A549 (cell line): Measurements from ENCODE around the gene ASIP. TPM values are rescaled to one million over a fixed set of nuclear protein-coding genes. Genes with fewer than 3 reads are reported as not detected.
"Not testable (repeated sequence)": the region's sequence is repeated elsewhere in the genome, so short reads cannot be mapped to it uniquely, and the experiment has no call there.

Experiments used
- ATAC-seq, 2 experiments: fragments of 200-7000 bp in 1 of 2; fragments of >200 bp in 1 of 2; cut with Nextera tagmentation in 1 of 2; cut with Tn5 transposase in 1 of 2; 3 replicates each; pipeline versions ENCODE4 v1.8.0 to v1.9.1; 2018 to 2020; ENCODE audit warnings: mild to moderate bottlenecking in 1 of 2, moderate library complexity in 1 of 2
- CTCF ChIA-PET: fragments of 300-600 bp; sonication (Branson Sonifier 250); formaldehyde crosslinking; extraction: SDS; loops from one replicate; lab custom pipeline; 2021; ENCODE audit warnings: antibody characterized with exemption, inconsistent platforms; lab: Yijun Ruan, JAX
- POLR2A ChIA-PET: fragments of 350-600 bp; formaldehyde crosslinking; extraction: SDS; loops from one replicate; lab custom pipeline; 2021; ENCODE audit warnings: antibody characterized with exemption, inconsistent platforms; lab: Yijun Ruan, JAX
- DNase-seq, 2 experiments: peaks; one replicate each; pipeline versions ENCODE4 v3.0.0 to v3.0.0-alpha.2; 2011 to 2016; ENCODE audit warnings: low read depth in 1 of 2, low spot score in 1 of 2
- FAIRE-seq: peaks from 2 replicates; lab custom pipeline; 2011; peaks lifted over from hg19 to GRCh38; lab: Jason Lieb, UNC
- H3K27ac ChIP-seq, 2 experiments: fragments of >200 bp; sonication (Bioruptor Twin); formaldehyde crosslinking; 3 replicates each; pipeline ENCODE4 v1.5.1; 2016 to 2017
- H3K4me1 ChIP-seq: fragments of >200 bp; sonication (Bioruptor Twin); formaldehyde crosslinking; 3 replicates; pipeline ENCODE4 v1.6.1; 2016
- H3K4me2 ChIP-seq: fragments of >200 bp; sonication (Bioruptor Twin); formaldehyde crosslinking; 3 replicates; pipeline ENCODE4 v1.6.1; 2016
- H3K4me3 ChIP-seq: fragments of >200 bp; sonication (Bioruptor Twin); formaldehyde crosslinking; 3 replicates; pipeline ENCODE4 v1.5.1; 2016
- H3K9me3 ChIP-seq: fragments of >200 bp; sonication (Bioruptor Twin); formaldehyde crosslinking; 3 replicates; pipeline ENCODE4 v1.6.1; 2016
- CBX2 ChIP-seq: fragments of 200-600 bp; sonication (generic); IDR thresholded peaks from 2 replicates; pipeline ENCODE4 v1.6.1; 2016; ENCODE audit warnings: low read depth, mild to moderate bottlenecking, borderline replicate concordance
- CBX8 ChIP-seq: fragments of 200-600 bp; sonication (generic); IDR thresholded peaks from 2 replicates; pipeline ENCODE4 v1.6.1; 2016
- GATA3 ChIP-seq: IDR thresholded peaks from 2 replicates; pipeline ENCODE4 v1.6.1; 2012; ENCODE audit warnings: borderline replicate concordance
- KDM1A ChIP-seq: fragments of 200-600 bp; sonication (generic); IDR thresholded peaks from 2 replicates; pipeline ENCODE4 v1.6.1; 2016; ENCODE audit warnings: low read depth, mild to moderate bottlenecking
- MAFK ChIP-seq: fragments of 450-650 bp; IDR thresholded peaks from 2 replicates; pipeline ENCODE4 v1.6.1; 2014; ENCODE audit not compliant: partially characterized antibody
- MAZ ChIP-seq: fragments of 150-350 bp; IDR thresholded peaks from 2 replicates; pipeline ENCODE4 v1.6.1; 2014; ENCODE audit warnings: antibody characterized with exemption, low read depth, low read length, borderline replicate concordance
- NPAS2 ChIP-seq: fragments of 250-450 bp; sonication (Bioruptor Pico); IDR thresholded peaks from 2 replicates; pipeline ENCODE4 v1.8.0; 2022; ENCODE audit warnings: mild to moderate bottlenecking, moderate library complexity, borderline replicate concordance
- RAD21 ChIP-seq, 2 experiments: fragments of >200 bp in 1 of 2; sonication (Bioruptor Twin) in 1 of 2; formaldehyde crosslinking in 1 of 2; IDR thresholded peaks in 1 of 2; conservative IDR thresholded peaks in 1 of 2; 2 replicates in 1 of 2; 3 replicates in 1 of 2; pipeline ENCODE4 v1.6.1; 2012 to 2018; ENCODE audit warnings: inconsistent platforms in 1 of 2
- RCOR1 ChIP-seq: fragments of 150-350 bp; IDR thresholded peaks from 2 replicates; pipeline ENCODE4 v1.6.1; 2014; ENCODE audit warnings: antibody characterized with exemption, low read length, low read depth
- SMC3 ChIP-seq: fragments of >200 bp; sonication (Bioruptor Twin); formaldehyde crosslinking; IDR thresholded peaks from 3 replicates; pipeline ENCODE4 v1.6.1; 2018; ENCODE audit warnings: inconsistent platforms
- TP53 ChIP-seq: fragments of 250-450 bp; sonication (Bioruptor Pico); IDR thresholded peaks from 2 replicates; pipeline ENCODE4 v1.5.0; 2021; ENCODE audit warnings: mild to moderate bottlenecking, moderate library complexity
- WGBS: methylation state at CpG from one replicate; pipeline ENCODE4 v1.1.6; 2017; ENCODE audit errors: missing lambda C conversion rate; 5-methylcytosine and 5-hydroxymethylcytosine counted together
- polyA plus RNA-seq, 4 experiments: library from polyadenylated mRNA; depleted of rRNA in 3 of 4; stranded (reverse); fragments of >200 nt; fragmentation: RNase III in 1 of 4; extraction: RNeasy Plus Mini Kit Qiagen cat#74134 plus additional on column Dnase treatment in 1 of 4; gene quantifications; 2 replicates in 3 of 4; 3 replicates in 1 of 4; pipeline ENCODE4 v1.2.3, GENCODE V29; 2011 to 2017
- TF ChIP-seq, protein P1 (sequence below): fragments of 250-450 bp; sonication (Bioruptor Pico); IDR thresholded peaks from 2 replicates; pipeline ENCODE4 v1.5.0; 2020; ENCODE audit warnings: low read depth, mild to moderate bottlenecking, moderate library complexity
- TF ChIP-seq, protein P2 (sequence below): fragments of >200 bp; sonication (Bioruptor Twin); formaldehyde crosslinking; IDR thresholded peaks from 3 replicates; pipeline ENCODE4 v1.6.1; 2016
- TF ChIP-seq, protein P3 (sequence below): fragments of >200 bp; sonication (Bioruptor Twin); formaldehyde crosslinking; IDR thresholded peaks from 3 replicates; pipeline ENCODE4 v1.5.1; 2016

Gene ASIP
- polyA plus RNA-seq, 2 of the 4 experiments (the other 2 are of a cell fraction) = not detected

DNA sequence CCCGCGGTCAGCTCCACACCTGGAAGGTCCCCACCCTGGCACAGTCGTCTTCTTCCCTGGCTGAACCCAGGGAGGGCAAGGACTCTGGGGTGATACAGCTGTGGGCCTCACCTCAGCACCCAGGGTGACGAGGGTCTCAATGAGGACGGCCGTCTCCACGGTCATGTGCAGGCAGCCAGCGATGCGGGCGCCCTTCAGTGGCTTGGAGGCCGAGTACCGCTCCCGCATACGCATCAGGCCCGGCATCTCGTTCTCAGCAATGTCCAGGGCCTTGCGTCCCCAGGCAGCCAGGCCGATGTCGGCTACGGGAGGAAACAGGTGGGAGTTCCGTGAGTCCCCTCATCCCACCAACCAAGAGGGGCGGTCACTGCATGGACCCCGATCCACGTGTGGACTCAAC lies 54.1 kb downstream of the ASIP start:
- ATAC-seq = no peak

DNA sequence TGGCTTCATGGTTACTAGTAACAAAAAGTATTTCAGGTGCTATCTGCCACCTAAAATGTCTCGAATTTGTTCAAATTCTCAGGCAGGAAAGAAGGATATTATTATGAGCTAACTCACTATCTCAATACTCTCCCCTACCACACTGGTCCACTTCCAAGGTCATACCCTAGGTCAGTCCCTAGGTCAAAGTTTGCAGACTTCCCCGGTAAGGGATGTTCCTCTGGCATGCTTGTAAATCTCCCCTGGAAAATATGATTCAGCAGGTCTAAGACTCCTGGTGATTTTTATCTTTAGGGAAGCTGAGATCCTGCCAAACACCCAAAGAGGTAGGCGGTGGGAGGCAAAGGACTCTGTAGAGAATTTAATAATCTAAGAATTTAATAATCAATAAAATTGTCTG lies 55.2 kb downstream of the ASIP start:
- CTCF ChIA-PET = interaction anchor here (1.2 to 5.2 kb wide), 6 partner anchors 10 to 226 kb away, joined by 3 to 38 read pairs (median 6); partner anchors contain the start of gene DYNLRB1
- 84% methylated on average over 3 of the region's 3 CpGs for WGBS
- no peak for FAIRE-seq

More for the DNA sequence above, 54.1 kb downstream of the ASIP start:
- H3K4me3 ChIP-seq = no peak overlapping the region
- no peak overlapping the region for H3K4me2 ChIP-seq
- CTCF ChIA-PET = interaction anchor here (0.8 to 5.2 kb wide), 5 partner anchors 17 to 228 kb away, joined by 3 to 38 read pairs (median 13); no protein-coding TSS in a partner anchor
- peaks cover 24% of the 10 kb centered on the region for H3K4me1 ChIP-seq
- FAIRE-seq = no peak
- H3K9me3 ChIP-seq = no peaks in the 10 kb centered on the region
- 99% methylated on average over 15 of the region's 24 CpGs for WGBS
- TF ChIP-seq SMC3 = no peak
- TF ChIP-seq, protein P1, sequence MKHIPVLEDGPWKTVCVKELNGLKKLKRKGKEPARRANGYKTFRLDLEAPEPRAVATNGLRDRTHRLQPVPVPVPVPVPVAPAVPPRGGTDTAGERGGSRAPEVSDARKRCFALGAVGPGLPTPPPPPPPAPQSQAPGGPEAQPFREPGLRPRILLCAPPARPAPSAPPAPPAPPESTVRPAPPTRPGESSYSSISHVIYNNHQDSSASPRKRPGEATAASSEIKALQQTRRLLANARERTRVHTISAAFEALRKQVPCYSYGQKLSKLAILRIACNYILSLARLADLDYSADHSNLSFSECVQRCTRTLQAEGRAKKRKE = no peak
- no peak for TF ChIP-seq KDM1A
- TF ChIP-seq CBX2 = no peak
- TF ChIP-seq MAFK = no peak
- TF ChIP-seq, protein P2, sequence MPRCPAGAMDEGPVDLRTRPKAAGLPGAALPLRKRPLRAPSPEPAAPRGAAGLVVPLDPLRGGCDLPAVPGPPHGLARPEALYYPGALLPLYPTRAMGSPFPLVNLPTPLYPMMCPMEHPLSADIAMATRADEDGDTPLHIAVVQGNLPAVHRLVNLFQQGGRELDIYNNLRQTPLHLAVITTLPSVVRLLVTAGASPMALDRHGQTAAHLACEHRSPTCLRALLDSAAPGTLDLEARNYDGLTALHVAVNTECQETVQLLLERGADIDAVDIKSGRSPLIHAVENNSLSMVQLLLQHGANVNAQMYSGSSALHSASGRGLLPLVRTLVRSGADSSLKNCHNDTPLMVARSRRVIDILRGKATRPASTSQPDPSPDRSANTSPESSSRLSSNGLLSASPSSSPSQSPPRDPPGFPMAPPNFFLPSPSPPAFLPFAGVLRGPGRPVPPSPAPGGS = no peak
- TF ChIP-seq TP53 = no peak
- TF ChIP-seq NPAS2 (CRISPR knock-in tag) = no peak
- TF ChIP-seq, all 56 proteins: peak for 0
- POLR2A ChIA-PET = no interaction called here
- H3K27ac ChIP-seq = no peak overlapping the region
- DNase-seq = no peak

DNA sequence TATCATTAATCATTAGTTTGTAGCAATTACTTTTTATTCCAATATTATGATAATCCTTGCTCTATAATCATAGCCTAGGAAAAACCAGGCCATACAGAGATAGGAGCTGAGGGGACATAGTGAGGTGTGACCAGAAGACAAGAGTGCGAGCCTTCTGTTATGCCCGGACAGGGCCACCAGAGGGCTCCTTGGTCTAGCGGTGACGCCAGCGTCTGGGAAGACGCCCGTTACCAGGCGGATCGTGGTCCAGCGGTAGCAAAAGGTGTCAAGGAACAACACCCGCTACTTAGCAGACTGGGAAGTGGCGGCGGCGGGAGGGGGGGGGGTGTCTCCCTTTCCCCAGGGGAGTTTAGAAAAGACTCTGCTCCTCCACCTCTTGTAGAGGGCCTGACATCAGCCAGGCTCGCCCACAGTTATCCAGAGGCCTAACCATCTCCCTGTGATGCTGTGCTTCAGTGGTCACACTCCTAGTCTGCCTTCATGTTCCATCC lies 57.1 kb downstream of the ASIP start:
- peaks cover 42% of the 10 kb centered on the region for H3K4me1 ChIP-seq
- 26% methylated on average over 4 of the region's 15 CpGs for whole genome bisulfite sequencing
- ATAC-seq = not testable (repeated sequence)
- ChIA-PET POLR2A (interaction anchor here (0.6 kb wide), 1 partner anchor 12 kb away, joined by 4 read pairs; no protein-coding TSS in a partner anchor), CTCF (interaction anchor here (1.2 to 5.2 kb wide), 9 partner anchors 9 to 471 kb away, joined by 3 to 38 read pairs (median 5); no protein-coding TSS in a partner anchor)
- H3K4me2 ChIP-seq = peak overlapping the region; percentile 24; the same call in 1 of the 3 replicates
- TF ChIP-seq RAD21 (conservative IDR thresholded peaks at IDR 0.05 in 1 of 2, IDR thresholded peaks at IDR 0.05 in 1 of 2) = peak in 1 of 2 experiments; percentile 28; a peak in 1 of 5 replicates
- peak; percentile 20; the same call in 1 of the 3 replicates for TF ChIP-seq SMC3
- TF ChIP-seq, protein P3, sequence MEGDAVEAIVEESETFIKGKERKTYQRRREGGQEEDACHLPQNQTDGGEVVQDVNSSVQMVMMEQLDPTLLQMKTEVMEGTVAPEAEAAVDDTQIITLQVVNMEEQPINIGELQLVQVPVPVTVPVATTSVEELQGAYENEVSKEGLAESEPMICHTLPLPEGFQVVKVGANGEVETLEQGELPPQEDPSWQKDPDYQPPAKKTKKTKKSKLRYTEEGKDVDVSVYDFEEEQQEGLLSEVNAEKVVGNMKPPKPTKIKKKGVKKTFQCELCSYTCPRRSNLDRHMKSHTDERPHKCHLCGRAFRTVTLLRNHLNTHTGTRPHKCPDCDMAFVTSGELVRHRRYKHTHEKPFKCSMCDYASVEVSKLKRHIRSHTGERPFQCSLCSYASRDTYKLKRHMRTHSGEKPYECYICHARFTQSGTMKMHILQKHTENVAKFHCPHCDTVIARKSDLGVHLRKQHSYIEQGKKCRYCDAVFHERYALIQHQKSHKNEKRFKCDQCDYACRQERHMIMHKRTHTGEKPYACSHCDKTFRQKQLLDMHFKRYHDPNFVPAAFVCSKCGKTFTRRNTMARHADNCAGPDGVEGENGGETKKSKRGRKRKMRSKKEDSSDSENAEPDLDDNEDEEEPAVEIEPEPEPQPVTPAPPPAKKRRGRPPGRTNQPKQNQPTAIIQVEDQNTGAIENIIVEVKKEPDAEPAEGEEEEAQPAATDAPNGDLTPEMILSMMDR = peak; percentile 33; the same call in 2 of the 3 replicates
- TF ChIP-seq, all 56 proteins: peak for 3; not testable (repeated sequence) for 53
- FAIRE-seq, H3K4me3 ChIP-seq, DNase-seq, H3K9me3 ChIP-seq, H3K27ac ChIP-seq: not testable (repeated sequence)

More for the DNA sequence above, 55.2 kb downstream of the ASIP start:
- Histone ChIP-seq H3K9me3 (no peaks in the 10 kb centered on the region), H3K4me3 (no peak overlapping the region), H3K4me2 (no peak overlapping the region)
- DNase-seq = no peak
- TF ChIP-seq CBX8 (no peak), TP53 (no peak), GATA3 (no peak), RCOR1 (no peak), MAZ (no peak)
- TF ChIP-seq, all 56 proteins: peak for 0
- Histone ChIP-seq H3K4me1 (peaks cover 36% of the 10 kb centered on the region), H3K27ac (no peak overlapping the region)
- POLR2A ChIA-PET = interaction anchor here (0.6 kb wide), 1 partner anchor 9 kb away, joined by 4 read pairs; no protein-coding TSS in a partner anchor
- no peak for ATAC-seq
